GM06990 (cell line): ENCODE measurements around the gene ACIN1.

ENCODE experiments used
- DNase-seq: peaks from one replicate; pipeline ENCODE4 v3.0.0-alpha.2; 2011; ENCODE audit not compliant: insufficient read length; ENCODE audit errors: extremely low read depth
- H3K27me3 ChIP-seq: replicated peaks from 2 replicates; pipeline ENCODE4 v1.6.0; 2011; ENCODE audit warnings: low read length; ENCODE audit not compliant: control insufficient read depth, insufficient read depth
- H3K36me3 ChIP-seq: 2 replicates; pipeline ENCODE4 v1.5.1; 2011; ENCODE audit warnings: low read length; ENCODE audit not compliant: control insufficient read depth, insufficient read depth
- H3K4me3 ChIP-seq: replicated peaks from 2 replicates; pipeline ENCODE4 v1.5.1; 2011; ENCODE audit warnings: low read depth, mild to moderate bottlenecking, control low read depth, low read length
- CTCF ChIP-seq: IDR thresholded peaks from 2 replicates; pipeline ENCODE4 v1.5.1; 2011; ENCODE audit warnings: low read length, control low read depth, mild to moderate bottlenecking, inconsistent platforms; ENCODE audit not compliant: insufficient read depth, poor library complexity, severe bottlenecking

Gene ACIN1

DNA sequence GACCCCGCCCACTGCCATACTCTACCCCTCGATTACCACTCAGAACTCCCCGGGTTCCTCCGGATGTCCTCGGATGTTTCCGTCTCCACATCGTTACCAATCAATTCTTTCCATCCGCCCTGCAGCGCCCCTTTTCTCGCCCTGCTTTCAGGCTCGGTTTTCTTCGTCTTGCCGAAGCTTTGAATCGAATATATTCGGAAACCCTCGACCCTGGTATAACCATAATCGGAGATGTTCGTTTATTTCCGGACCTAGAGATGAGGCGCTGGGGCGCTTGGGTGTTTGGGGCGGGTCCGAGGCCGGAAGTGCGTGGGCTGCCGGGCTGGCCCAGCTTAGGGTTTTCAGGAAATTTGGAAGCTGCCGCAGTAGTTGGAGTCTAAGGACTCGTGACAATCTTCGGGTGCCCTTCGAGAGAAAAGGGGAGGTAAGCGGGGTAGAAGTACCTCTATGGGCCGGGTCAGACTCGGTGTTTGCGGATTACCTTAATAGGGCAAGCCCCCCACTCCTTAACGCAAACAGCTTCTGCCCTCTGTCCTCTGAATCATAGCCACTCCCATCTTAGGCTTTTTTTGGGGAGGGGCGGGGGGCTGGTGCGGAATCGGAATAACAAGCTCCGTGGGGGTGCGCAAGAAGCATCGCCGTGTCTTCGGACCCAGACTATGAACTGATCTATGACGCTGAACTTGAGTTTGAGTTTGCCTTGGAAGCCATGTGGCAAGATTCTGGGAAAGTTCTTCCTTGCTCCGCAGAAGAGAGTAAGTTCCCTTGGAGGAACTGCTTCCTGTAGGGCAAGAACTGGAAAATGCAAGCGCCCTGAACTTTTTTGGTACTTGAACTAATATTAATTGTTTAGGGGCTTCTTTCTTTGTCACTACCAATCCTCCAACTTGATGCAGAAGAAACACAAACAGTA lies 516 bp upstream of the ACIN1 start, which contains the start of gene C14orf119:
Gene C14orf119 (plus strand): TSS at position 310 of the 913 bp plus-strand sequence. CDS start 2,154 bp downstream, outside the sequence.
- Histone ChIP-seq H3K36me3 (peaks cover 10% of the 10 kb centered on the region), H3K27me3 (no peaks in the 10 kb centered on the region), H3K4me3 (peak within 1 kb of the TSS; percentile 97)
- no peak for TF ChIP-seq CTCF
- no peak for DNase-seq

DNA sequence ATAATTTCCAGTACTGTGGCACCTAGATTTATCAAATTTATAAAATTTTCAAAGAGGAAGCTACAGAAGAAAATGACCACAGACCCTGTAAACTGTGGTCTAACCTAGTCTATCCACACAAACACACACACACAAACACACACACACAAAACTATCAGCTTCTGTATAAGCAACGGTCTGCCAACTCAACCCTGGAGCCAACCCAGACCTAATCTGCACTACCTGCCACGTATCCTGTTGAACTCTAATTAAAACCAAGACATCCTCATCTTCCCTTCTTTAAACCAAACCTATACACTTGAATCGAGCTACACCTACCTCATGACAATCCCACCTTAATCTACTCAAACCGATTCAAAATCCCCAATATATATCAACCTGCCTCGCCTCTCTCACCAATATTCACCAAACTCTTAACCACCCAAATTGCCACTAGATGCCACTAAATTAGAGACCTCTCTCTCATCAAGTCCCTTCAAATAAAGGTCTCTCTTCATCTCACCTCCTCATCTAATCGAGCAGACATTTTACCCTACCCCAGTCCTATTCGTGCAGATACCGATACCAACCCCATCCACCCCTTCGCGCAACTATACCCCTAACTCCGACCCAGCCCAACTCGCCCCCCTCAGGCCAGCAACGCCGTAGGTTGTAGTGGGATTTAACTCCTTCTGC lies 808 bp downstream of the ACIN1 start:
- peak; percentile 29 for TF ChIP-seq CTCF
- peak overlapping the region; percentile 97 for H3K4me3 ChIP-seq
- H3K36me3 ChIP-seq, result peaks cover 13% of the 10 kb centered on the region
- no peaks in the 10 kb centered on the region for H3K27me3 ChIP-seq
- DNase-seq, result no peak

- Histone ChIP-seq H3K27me3 (no peaks in the 10 kb centered on the region), H3K4me3 (peak overlapping the region; percentile 97), H3K36me3 (peaks cover 13% of the 10 kb centered on the region)
- DNase-seq, result no peak
- TF ChIP-seq CTCF, result no peak
Observed at GRCh38 chr14:23093526-23093925, 1.4 kb downstream of the ACIN1 start.

DNA sequence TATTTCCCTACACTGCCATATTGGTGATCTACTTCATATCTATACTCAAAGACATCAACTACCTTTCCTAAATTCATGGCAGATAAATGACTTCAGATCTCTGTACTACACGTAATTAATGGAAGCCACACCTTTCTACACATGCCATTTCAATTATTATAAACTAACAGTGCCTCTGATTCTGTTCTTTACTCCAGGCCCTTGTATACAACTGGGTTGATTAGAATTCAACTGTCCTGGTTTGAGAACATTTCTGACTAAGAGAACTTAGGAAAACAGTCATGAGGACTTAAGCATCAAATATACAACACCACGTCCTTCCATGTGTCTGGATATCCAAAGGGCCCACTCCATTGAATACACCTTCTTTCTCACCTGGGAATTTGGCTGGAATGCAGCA lies 1.8 kb downstream of the ACIN1 start:
- Histone ChIP-seq H3K27me3 (no peaks in the 10 kb centered on the region), H3K36me3 (peaks cover 12% of the 10 kb centered on the region), H3K4me3 (no peak overlapping the region; the same call in 1 of the 2 replicates)
- no peak for TF ChIP-seq CTCF
- no peak for DNase-seq

DNA sequence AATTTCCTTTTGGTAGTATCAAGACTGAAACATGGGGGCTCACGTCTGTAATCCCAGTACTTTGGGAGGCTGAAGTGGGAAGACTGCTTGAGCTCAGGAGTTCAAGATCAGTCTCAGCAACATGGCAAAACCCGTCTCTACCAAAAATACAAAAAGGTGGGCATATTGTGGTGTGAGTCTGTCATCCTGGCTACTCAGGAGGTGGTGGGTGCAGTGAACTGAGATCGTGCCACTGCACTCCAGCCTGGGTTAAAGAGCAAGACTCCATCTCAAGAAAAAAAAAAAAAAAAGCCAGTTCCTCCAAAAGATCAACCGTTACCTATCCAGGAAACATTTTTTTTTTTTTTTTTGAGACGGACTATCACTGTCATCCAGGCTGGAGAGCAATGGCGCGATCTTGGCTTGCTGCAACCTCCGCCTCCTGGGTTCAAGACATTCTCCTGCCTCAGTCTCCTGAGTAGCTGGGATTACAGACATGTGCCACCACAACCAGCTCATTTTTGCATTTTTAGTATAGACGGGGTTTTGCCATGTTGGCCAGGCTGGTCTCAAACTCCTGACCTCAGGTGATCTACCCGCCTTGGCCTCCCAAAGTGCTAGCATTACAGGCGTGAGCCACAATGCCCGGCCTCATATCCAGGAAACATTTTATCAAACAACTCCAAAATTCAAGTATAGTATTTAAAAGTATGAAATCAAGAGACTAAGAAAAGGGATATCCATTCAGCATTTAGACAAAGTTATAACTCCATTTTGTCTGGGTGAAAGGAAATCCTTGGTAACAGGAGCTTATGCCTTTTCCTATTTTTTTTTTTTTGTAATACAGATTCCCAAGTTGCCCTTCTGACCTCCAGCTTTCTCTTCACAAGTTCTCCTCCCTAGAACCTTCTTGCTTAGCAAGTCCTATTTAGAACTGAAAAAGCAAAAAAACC lies 3.4 kb downstream of the ACIN1 start:
- H3K27me3 ChIP-seq, result no peaks in the 10 kb centered on the region
- peaks cover 6% of the 10 kb centered on the region for H3K36me3 ChIP-seq
- no peak for TF ChIP-seq CTCF
- no peak for DNase-seq
- no peak overlapping the region for H3K4me3 ChIP-seq
